GM10248 (cell line): ENCODE results near the gene LOXHD1.

Experiments
- CTCF ChIA-PET: fragments of 300-600 bp; sonication (Branson Sonifier 250); formaldehyde crosslinking; extraction: SDS; loops from one replicate; lab custom pipeline; 2021; ENCODE audit warnings: antibody characterized with exemption; lab: Yijun Ruan, JAX
- POLR2A ChIA-PET: fragments of 350-650 bp; sonication (Branson Sonifier 250); formaldehyde crosslinking; extraction: SDS; loops from one replicate; lab custom pipeline; 2020; ENCODE audit warnings: antibody characterized with exemption; lab: Yijun Ruan, JAX
- DNase-seq: peaks from one replicate; pipeline ENCODE4 v3.0.0; 2012; ENCODE audit errors: extremely low spot score
- CTCF ChIP-seq: IDR thresholded peaks from 2 replicates; pipeline ENCODE4 v1.5.1; 2012; ENCODE audit warnings: mild to moderate bottlenecking, low read depth; ENCODE audit errors: extremely low read depth, missing control alignments, control extremely low read depth

LOXHD1 gene

GRCh38 chr18:46660957-46661749 is 4.1 kb upstream of the LOXHD1 start:
- no peak for DNase-seq
- ChIA-PET CTCF (interaction anchor here (0.8 to 11.8 kb wide), 10 partner anchors 10 to 513 kb away, joined by 3 to 148 read pairs (median 5); a partner anchor contains a TSS), POLR2A (no interaction called here)
- TF ChIP-seq CTCF = no peak

GRCh38 chr18:46659484-46659883 is 2.5 kb upstream of the LOXHD1 start:
- ChIA-PET POLR2A (no interaction called here), CTCF (interaction anchor here (2.5 to 11.8 kb wide), 6 partner anchors 11 to 511 kb away, joined by 33 to 148 read pairs (median 38); a partner anchor contains a TSS)
- no peak for TF ChIP-seq CTCF
- no peak for DNase-seq

- TF ChIP-seq CTCF = no peak
- POLR2A ChIA-PET = no interaction called here
- no peak for DNase-seq
- CTCF ChIA-PET = interaction anchor here (0.9 to 11.8 kb wide), 10 partner anchors 10 to 992 kb away, joined by 3 to 148 read pairs (median 17); no protein-coding TSS in a partner anchor
Observed at GRCh38 chr18:46656326-46657114, 500 bp downstream of the LOXHD1 start.

GRCh38 chr18:46652372-46652771 is 4.6 kb downstream of the LOXHD1 start:
- no peak for TF ChIP-seq CTCF
- no peak for DNase-seq
- POLR2A ChIA-PET = no interaction called here
- CTCF ChIA-PET = no interaction called here

- no peak for DNase-seq
- ChIA-PET CTCF (interaction anchor here (1.6 kb wide), 1 partner anchor 503 kb away, joined by 3 read pairs; no protein-coding TSS in a partner anchor), POLR2A (no interaction called here)
- no peak for TF ChIP-seq CTCF
Observed at GRCh38 chr18:46650681-46651080, 6.3 kb downstream of the LOXHD1 start.
